HUES64 (cell line): Measurements from ENCODE around the gene METTL1. TPM values are rescaled to one million over a fixed set of nuclear protein-coding genes. Genes with fewer than 3 reads are reported as not detected.
"Not testable (repeated sequence)": the region's sequence is repeated elsewhere in the genome, so short reads cannot be mapped to it uniquely, and the experiment has no call there.

Experiments
- H3K27ac ChIP-seq: 2 replicates; pipeline ENCODE4 v1.7.0; 2013; ENCODE audit warnings: low read depth, low read length, inconsistent platforms
- H3K27me3 ChIP-seq: 2 replicates; pipeline ENCODE4 v1.6.1; 2013; ENCODE audit warnings: mild to moderate bottlenecking, low read length; ENCODE audit not compliant: insufficient read depth
- H3K36me3 ChIP-seq: 2 replicates; pipeline ENCODE4 v1.6.1; 2013; ENCODE audit warnings: mild to moderate bottlenecking, low read length; ENCODE audit not compliant: insufficient read depth
- H3K4me1 ChIP-seq: 2 replicates; pipeline ENCODE4 v1.6.1; 2013; ENCODE audit warnings: mild to moderate bottlenecking, low read length, moderate library complexity; ENCODE audit not compliant: insufficient read depth
- H3K4me3 ChIP-seq: 2 replicates; pipeline ENCODE4 v1.5.1; 2013; ENCODE audit warnings: mild to moderate bottlenecking, low read length, moderate library complexity
- H3K9ac ChIP-seq: 2 replicates; pipeline ENCODE4 v1.6.1; 2013; ENCODE audit warnings: mild to moderate bottlenecking, low read depth, low read length
- H3K9me3 ChIP-seq: 2 replicates; pipeline ENCODE4 v1.6.1; 2013; ENCODE audit warnings: low read depth, low read length; ENCODE audit not compliant: insufficient read depth
- WGBS: fragments of 150-250, 120-280 bp; methylation state at CpG from one replicate; pipeline ENCODE4 v1.1.7; 2013; ENCODE audit warnings: missing lambda C conversion rate; 5-methylcytosine and 5-hydroxymethylcytosine counted together
- polyA plus RNA-seq, 2 experiments: library from polyadenylated mRNA; stranded (reverse); fragments of 50-300 nt; gene quantifications; one replicate each; pipeline ENCODE4 v1.2.3, GENCODE V29; 2013

METTL1 gene
- polyA plus RNA-seq (2013, experiment 1 of 2), result 42.8 TPM
- 36.9 TPM for polyA plus RNA-seq (2013, experiment 2 of 2)

DNA sequence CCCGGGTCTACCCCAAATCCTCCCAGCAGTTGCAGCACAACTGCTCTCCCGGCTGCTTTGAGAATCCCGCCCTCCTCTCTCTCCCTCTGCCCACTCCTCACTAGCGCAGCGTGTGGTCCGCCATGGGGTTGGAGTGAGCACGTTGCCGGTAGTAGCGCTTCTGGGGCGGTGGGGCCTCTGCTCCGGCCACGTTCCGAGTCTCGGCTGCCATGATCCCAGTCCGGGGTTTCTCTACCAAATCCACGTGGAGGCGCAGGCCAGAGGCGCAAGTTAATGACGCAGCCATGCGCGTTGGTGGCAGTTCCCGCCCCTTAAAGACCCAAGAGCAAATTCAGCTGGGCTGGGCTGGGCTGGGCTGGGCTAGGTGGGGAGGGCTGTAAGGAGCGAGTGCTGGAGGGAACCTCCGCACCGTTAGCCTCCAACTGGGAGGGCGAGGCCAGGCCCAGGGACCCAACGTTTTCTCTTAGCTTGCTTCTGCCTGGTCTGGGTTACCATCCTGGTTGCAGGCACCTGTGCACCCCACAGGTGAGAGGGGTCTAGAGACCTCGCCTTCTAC lies at the start of gene METTL1:
Gene METTL1 (minus strand): TSS at position 233 of the 556 bp plus-strand sequence. CDS start 22 bp downstream, at position 211.
- Histone ChIP-seq H3K27me3 (peaks cover 20% of the 10 kb centered on the region), H3K4me3 (peak within 1 kb of the TSS; percentile 76), H3K36me3 (peaks cover 33% of the 10 kb centered on the region), H3K9me3 (no peaks in the 10 kb centered on the region), H3K4me1 (peaks cover 13% of the 10 kb centered on the region), H3K27ac (peak within 1 kb of the TSS; percentile 99), H3K9ac (peak within 1 kb of the TSS; percentile 97)
- WGBS, result under 1% methylated on average over 28 of the region's 28 CpGs

DNA sequence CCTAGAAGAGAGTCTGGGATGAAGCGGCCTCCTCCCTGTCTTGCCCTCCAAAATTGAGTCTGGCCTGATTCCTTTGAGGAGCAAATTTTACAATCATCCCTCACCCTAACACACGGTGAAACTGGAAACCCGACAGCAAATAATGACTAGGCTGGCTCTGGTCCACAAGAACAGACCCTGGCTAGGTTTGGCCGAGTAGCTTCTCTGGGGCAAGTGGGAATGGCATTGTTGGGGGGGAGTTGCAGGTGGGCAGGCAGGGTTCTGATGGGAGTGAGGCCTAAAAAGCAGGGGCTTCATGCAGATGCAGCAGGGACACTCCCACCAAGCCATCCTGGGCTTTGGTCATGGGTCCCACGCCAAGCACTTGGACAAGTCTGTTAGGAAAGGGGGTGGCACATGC lies 49.1 kb upstream of the METTL1 start:
- H3K27me3 ChIP-seq, H3K4me1 ChIP-seq, H3K9me3 ChIP-seq, H3K4me3 ChIP-seq, H3K9ac ChIP-seq, H3K27ac ChIP-seq: not testable (repeated sequence)
- peaks cover 58% of the 10 kb centered on the region for H3K36me3 ChIP-seq
- WGBS, result 91% methylated on average over 4 of the region's 5 CpGs

GRCh38 chr12:57820119-57820518 lies 48.2 kb upstream of the METTL1 start:
- not testable (repeated sequence) for H3K27ac ChIP-seq, H3K4me1 ChIP-seq, H3K4me3 ChIP-seq, H3K9ac ChIP-seq, H3K27me3 ChIP-seq, H3K9me3 ChIP-seq
- peaks cover 49% of the 10 kb centered on the region for H3K36me3 ChIP-seq
- 94% methylated on average over 8 of the region's 8 CpGs for WGBS

- H3K9me3 ChIP-seq, H3K9ac ChIP-seq, H3K27ac ChIP-seq, H3K4me3 ChIP-seq, H3K27me3 ChIP-seq, H3K4me1 ChIP-seq: not testable (repeated sequence)
- WGBS, result 95% methylated on average over 3 of the region's 3 CpGs
- peaks cover 28% of the 10 kb centered on the region for H3K36me3 ChIP-seq
Measured at GRCh38 chr12:57817990-57818331, 46.1 kb upstream of the METTL1 start.

DNA sequence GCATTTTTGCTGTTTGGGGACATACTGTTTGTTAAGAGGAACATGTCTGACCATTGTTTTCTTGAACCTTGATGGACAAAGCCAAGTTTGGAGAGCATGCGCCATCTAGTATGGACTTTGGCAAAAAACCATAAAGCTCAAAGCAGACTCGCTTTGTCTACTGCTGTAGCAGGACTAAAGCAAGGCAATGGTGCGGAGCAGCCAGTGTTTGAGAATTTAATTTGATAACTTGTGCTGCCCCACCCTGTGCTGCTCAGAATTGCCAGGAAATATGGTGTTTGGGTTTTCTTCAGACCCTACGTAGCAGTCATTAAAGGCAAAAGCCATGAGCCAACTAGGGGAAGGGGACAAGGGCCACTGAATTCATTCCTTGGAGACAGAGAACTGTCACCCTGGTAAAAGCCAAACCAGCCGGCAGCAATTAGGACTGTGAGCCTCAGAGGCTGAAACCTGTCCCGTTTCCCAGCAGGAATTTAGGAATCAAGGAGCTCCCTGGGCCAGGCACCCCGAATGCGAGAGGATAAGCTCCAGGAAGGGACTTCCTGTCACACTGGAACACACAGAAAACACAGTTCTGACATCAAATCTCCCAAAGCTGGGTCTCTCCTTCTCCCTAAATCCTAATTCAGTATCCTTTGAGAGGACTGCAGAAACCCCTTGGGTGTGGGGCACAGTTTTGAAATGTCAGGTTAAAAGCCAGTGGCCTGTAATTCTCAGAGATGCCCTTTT lies 45.5 kb upstream of the METTL1 start:
- WGBS, result 90% methylated on average over 8 of the region's 8 CpGs
- no peak overlapping the region for H3K27ac ChIP-seq

DNA sequence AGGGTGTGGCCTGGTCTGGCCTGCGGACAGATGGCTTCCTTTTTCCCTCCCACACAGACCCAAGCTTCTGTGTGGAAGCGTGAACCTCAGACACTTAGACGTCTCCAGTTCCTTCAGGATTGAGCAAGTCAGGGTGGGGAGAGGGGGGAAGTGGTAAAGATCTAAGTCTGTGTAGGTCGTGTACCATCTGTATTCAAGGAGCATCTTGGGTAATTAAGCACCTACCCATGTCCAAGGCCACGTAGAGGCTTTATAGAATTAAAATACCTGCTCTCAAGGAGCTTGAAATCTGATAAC lies 44.9 kb upstream of the METTL1 start:
- Histone ChIP-seq H3K4me3 (no peak overlapping the region), H3K27me3 (no peaks in the 10 kb centered on the region), H3K9ac (no peak overlapping the region), H3K4me1 (no peaks in the 10 kb centered on the region), H3K36me3 (peaks cover 16% of the 10 kb centered on the region; the same call in 1 of the 2 replicates), H3K9me3 (no peaks in the 10 kb centered on the region), H3K27ac (no peak overlapping the region)
- 88% methylated on average over 5 of the region's 5 CpGs for WGBS

More for the DNA sequence above, 45.5 kb upstream of the METTL1 start:
- Histone ChIP-seq H3K27me3 (no peaks in the 10 kb centered on the region), H3K4me1 (no peaks in the 10 kb centered on the region), H3K9ac (no peak overlapping the region), H3K4me3 (no peak overlapping the region), H3K36me3 (peaks cover 22% of the 10 kb centered on the region), H3K9me3 (no peaks in the 10 kb centered on the region)

DNA sequence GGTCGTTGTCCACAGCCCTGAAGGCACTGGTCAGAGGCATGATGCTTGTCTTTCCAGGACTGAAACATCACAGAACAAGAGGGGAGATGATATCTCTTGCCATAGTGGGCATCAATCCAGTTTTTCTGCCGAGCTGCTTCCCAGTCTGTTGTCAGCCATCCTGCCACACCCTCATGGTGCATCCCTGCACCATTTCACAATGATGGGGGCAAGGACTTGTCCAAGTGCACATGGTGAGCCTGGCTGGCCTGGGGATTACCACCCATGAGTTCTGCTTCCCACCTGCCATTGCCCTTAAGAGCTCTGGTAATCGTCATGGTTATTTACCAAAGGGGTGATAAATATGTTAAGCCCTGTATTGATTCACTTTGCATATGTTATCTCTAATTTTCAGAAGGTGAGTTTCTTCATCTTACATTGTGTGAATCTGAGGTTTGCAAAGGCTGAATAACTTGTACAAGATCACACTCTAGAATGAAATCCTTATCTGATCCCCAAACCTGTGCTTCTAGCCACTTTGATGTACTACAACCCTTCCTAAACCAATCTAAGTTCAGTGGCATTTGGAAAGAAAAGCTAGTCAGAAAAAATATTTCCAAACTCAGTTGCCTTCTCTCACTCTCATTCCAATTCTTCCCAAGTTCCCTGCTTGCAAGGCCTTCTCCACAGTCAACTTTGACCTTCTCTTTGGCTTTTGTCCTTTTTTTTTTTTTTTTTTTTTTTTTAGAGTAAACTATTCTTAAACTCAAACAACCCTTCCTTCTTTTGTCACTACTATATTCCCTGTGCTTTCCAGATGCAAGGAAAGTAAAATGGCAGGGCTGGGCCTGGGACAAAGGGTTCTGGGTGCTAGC lies 44.3 kb upstream of the METTL1 start:
- Histone ChIP-seq H3K9ac (no peak overlapping the region), H3K4me3 (no peak overlapping the region), H3K4me1 (no peaks in the 10 kb centered on the region), H3K27ac (no peak overlapping the region), H3K27me3 (no peaks in the 10 kb centered on the region), H3K9me3 (no peaks in the 10 kb centered on the region), H3K36me3 (peaks cover 11% of the 10 kb centered on the region; the same call in 1 of the 2 replicates)
- WGBS, result 86% methylated on average over 3 of the region's 3 CpGs

DNA sequence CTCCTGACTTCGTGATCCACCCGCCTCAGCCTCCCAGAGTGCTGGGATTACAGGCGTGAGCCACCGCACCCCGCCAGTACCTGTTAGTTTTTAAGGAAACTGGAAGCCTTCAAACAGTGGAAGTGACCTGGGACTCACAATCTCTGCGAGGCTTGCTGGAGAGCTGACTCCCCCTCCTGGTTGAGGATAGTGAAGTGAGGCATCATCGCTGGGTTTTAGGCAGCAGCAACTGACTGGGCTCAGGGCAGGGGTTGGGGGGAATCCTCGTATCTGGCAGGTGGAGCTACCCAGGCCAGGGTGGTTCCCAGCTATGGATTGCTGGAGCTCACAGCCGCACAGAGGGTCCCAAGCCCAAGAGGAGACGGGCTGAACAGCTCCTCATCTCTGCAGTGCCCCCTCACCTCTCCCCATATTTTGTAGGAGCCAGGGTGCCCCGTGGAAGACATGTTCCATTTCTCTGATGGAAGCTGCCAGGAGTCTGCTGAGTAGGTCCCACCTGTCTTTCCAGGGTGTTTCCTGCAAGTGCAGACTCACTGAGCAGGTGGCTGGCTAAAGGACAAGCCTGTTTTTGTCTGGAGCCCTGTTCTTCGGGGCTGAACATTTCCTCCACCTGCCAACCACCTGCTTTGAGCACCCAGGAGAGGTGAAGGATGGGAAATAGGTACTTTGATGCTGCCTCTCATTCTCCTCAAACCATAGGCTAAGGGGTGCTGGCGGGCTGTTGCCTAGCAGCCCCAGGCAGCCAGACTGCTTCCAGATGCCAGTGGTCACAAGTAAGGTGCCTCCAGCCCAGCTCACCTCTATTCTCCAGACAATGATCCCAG lies 43.5 kb upstream of the METTL1 start:
- peaks cover 6% of the 10 kb centered on the region; the same call in 1 of the 2 replicates for H3K36me3 ChIP-seq
- no peak overlapping the region for H3K9ac ChIP-seq
- no peak overlapping the region for H3K4me3 ChIP-seq
- no peaks in the 10 kb centered on the region for H3K4me1 ChIP-seq
- WGBS, result 75% methylated on average over 12 of the region's 13 CpGs
- H3K9me3 ChIP-seq, result no peaks in the 10 kb centered on the region
- no peaks in the 10 kb centered on the region for H3K27me3 ChIP-seq
- no peak overlapping the region for H3K27ac ChIP-seq

GRCh38 chr12:57813971-57814772 lies 42.3 kb upstream of the METTL1 start:
- Histone ChIP-seq H3K9ac (no peak overlapping the region), H3K9me3 (no peaks in the 10 kb centered on the region), H3K27me3 (no peaks in the 10 kb centered on the region), H3K4me1 (no peaks in the 10 kb centered on the region), H3K4me3 (no peak overlapping the region), H3K27ac (no peak overlapping the region), H3K36me3 (no peaks in the 10 kb centered on the region)
- 88% methylated on average over 15 of the region's 17 CpGs for WGBS

DNA sequence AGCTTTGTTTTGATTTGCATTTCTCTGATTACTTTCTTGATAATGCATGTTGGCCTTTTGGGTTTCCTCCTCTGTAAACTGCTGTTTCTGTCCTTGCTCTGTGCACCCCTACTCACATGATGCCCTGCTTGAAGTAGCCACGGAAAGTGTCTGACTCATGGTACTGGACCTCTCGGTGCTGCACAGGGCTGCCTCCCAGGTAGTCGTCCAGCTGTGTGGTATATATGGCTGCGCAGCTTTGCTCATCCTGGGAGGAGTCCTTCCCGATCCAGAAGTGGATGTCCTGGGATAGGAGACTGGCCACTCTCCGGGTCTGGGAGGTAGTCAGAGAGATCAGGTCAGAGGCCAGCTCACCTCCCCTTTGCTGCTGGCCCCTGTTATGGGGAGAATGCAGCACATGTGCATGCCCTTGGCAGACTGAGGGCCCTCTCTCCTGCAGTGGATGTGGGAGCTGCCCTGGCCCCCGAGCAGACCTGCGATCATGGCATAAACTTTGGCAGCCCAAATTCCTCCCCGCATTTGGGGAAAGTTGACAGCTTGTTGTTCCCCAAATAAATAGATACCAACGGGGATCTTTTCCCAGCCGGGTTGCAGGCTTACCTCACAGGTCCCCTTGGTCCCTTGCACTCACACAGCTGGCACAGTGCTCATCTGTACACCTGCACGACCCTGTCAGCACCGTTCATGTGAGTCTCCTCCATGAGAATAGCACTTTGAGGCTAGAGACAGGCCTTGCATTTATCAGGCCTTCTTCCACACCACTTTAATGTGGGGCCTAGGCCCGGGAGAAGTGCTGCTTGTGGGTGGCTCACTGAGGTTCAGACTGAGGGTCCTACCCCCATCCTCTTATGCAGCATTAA lies 41.4 kb upstream of the METTL1 start:
- Histone ChIP-seq H3K27me3 (no peaks in the 10 kb centered on the region), H3K4me3 (no peak overlapping the region), H3K27ac (no peak overlapping the region), H3K9ac (no peak overlapping the region), H3K4me1 (no peaks in the 10 kb centered on the region), H3K9me3 (no peaks in the 10 kb centered on the region), H3K36me3 (no peaks in the 10 kb centered on the region)
- WGBS, result 91% methylated on average over 14 of the region's 14 CpGs
